ENCODE results near the gene CIP2A.

- TF ChIP-seq EZH2 (IDR thresholded peaks at IDR 0.05; ENCODE audit: borderline replicate concordance, low read length), result no peak
- no peak for TF ChIP-seq CTCF (conservative IDR thresholded peaks at IDR 0.05 in 1 of 2, IDR thresholded peaks at IDR 0.05 in 1 of 2; ENCODE audit: extremely low read depth in 1 of 2, insufficient read depth in 1 of 2, low read depth in 1 of 2, low read length in 2 of 2)
Measured at GRCh38 chr3:108610651-108611050, 21.4 kb upstream of the CIP2A start.

Data from mammary epithelial cell (primary cell).